GDM1 (cell line): Measurements from ENCODE around the gene PCDHGB4.
"Not testable (repeated sequence)": the region's sequence is repeated elsewhere in the genome, so short reads cannot be mapped to it uniquely, and the experiment has no call there.

Experiments used
- DNase-seq: peaks from one replicate; lab custom pipeline; 2025; lab: John Stamatoyannopoulos, UW

The PCDHGB4 gene

DNA sequence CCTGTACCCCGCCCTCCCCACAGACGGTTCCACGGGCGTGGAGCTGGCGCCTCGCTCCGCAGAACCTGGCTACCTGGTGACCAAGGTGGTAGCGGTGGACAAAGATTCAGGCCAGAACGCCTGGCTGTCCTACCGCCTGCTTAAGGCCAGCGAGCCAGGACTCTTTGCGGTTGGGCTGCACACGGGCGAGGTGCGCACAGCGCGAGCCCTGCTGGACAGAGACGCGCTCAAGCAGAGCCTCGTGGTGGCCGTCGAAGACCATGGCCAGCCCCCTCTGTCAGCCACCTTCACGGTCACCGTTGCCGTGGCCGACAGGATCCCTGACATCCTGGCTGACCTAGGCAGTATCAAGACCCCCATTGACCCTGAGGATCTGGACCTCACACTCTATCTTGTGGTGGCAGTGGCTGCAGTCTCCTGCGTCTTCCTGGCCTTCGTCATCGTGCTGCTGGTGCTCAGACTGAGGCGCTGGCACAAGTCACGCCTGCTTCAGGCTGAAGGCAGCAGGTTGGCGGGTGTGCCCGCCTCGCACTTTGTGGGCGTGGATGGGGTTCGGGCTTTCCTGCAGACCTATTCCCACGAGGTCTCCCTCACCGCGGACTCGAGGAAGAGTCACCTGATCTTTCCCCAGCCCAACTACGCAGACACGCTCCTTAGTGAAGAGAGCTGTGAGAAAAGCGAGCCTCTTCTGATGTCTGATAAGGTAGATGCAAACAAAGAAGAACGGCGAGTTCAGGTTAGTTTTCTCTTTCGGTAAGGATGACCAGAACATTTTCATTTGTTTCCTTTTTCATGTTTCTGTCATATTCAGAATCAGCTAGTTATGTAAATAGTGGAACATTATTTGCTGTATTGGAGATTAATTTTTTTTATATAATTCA is 21.2 kb upstream of the PCDHGB4 start:
- DNase-seq, result no peak

DNA sequence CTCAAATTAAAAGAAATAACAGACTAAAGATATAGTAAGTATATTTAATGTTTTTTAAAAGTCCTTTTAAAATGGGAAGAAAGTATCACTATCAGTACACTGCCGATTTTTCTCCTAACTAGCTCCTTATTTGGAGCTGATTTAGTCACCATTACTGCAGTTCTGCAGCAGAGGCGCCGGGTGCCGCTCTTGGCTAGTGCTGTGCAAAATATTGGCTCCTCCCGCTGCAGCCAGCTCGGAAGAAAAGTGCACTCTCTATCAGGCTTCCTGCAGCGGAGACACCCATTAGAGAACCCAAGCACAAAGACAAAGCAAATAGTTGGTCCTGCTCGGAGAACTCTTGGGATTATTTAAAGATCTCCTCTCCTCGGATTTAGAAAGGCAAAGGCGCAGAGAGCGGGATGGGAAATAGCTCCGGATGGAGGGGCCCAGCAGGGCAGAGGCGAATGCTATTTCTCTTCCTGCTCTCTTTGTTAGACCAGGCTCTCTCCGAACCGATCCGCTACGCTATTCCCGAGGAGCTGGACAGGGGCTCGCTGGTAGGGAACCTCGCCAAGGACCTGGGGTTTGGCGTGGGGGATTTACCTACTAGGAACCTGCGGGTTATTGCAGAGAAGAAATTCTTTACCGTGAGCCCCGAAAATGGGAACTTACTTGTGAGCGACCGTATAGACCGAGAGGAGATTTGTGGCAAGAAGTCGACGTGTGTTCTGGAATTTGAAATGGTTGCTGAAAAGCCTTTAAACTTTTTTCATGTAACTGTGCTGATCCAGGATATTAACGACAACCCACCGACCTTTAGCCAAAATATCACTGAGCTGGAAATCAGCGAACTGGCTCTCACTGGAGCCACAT is 17.3 kb upstream of the PCDHGB4 start, which contains the start of gene PCDHGB3:
PCDHGB3 (plus strand) TSS at position 249 of the 855 bp plus-strand sequence; CDS start at position 402, 153 bp downstream.
- DNase-seq, result no peak

DNA sequence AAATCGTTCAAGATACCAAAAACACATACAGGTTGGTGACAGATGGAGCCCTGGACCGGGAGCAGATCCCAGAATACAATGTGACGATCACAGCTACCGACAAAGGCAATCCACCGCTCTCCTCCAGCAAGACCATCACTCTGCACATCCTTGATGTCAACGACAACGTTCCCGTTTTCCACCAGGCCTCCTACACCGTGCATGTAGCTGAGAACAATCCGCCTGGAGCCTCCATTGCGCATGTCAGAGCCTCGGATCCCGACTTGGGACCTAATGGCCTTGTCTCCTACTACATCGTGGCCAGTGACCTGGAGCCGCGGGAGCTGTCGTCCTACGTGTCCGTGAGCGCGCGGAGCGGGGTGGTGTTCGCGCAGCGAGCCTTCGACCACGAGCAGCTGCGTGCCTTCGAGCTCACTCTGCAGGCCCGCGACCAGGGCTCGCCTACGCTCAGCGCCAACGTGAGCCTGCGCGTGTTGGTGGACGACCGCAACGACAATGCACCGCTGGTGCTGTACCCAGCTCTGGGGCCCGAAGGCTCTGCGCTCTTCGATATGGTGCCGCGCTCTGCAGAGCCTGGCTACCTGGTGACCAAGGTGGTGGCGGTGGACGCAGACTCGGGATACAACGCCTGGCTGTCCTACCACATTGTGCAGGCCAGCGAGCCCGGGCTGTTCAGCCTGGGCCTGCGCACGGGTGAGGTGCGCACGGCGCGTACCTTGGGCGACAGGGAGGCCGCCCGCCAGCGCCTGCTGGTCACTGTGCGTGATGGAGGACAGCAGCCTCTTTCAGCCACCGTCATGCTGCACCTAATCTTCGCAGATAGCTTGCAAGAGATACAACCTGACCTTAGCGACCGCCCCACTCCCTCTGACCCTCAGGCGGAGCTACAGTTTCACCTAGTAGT is 15.7 kb upstream of the PCDHGB4 start:
- DNase-seq, result no peak

DNA sequence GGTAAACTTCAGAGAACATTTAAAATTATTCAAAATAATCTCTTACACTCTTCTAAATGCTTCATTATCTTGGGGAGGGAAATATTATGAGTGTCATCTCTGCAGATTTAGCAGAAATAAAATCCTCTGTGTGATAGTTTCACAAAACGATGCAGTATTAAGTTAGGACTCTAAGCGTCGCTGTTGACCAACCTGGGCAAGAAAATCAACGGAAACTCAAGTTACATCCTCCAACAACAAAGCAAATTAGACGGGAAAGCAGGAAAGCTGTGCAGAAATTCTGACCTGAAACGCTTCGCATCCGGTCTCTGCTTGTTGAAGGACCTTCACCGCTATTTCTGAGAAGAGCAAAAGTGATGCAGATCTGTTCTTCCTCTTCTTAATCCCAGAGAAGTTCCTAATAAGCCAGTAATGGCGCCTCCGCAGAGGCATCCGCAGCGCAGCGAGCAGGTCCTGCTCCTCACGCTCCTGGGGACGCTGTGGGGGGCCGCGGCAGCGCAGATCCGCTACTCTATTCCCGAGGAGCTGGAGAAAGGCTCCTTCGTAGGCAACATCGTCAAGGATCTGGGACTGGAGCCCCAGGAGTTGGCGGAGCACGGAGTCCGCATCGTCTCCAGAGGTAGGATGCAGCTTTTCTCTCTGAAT is 13.7 kb upstream of the PCDHGB4 start, which contains the start of gene PCDHGA6:
PCDHGA6 (plus strand) TSS at position 219 of the 645 bp plus-strand sequence; CDS start at position 412, 193 bp downstream.
- DNase-seq, result no peak

DNA sequence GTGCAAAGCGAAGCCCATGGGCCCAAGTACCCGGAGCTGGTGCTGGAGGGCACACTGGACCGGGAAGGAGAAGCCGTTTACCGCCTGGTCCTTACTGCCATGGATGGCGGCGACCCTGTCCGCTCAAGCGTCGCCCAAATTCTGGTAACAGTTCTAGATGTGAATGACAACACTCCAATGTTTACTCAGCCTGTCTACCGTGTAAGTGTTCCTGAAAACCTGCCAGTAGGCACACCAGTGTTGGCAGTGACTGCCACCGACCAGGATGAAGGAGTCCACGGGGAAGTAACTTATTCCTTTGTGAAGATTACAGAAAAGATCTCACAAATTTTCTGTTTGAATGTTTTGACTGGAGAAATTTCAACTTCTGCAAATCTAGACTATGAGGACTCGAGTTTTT is 12.9 kb upstream of the PCDHGB4 start:
- DNase-seq, result no peak

DNA sequence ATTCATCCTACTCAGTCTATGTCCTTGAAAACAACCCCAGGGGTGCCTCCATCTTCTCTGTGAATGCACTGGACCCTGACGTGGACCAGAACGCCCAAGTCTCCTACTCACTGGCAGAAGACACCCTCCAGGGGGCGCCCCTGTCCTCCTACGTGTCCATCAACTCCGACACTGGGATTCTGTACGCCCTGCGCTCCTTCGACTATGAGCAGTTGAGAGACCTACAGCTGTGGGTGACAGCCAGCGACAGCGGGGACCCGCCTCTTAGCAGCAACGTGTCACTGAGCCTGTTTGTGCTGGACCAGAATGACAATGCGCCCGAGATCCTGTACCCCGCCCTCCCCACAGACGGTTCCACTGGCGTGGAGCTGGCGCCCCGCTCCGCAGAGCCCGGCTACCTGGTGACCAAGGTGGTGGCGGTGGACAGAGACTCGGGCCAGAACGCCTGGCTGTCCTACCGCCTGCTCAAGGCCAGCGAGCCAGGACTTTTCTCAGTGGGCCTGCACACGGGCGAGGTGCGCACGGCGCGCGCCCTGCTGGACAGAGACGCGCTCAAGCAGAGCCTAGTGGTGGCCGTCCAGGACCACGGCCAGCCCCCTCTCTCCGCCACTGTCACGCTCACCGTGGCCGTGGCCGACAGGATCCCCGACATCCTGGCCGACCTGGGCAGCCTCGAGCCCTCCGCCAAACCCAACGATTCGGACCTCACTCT is 11.9 kb upstream of the PCDHGB4 start:
- not testable (repeated sequence) for DNase-seq

DNA sequence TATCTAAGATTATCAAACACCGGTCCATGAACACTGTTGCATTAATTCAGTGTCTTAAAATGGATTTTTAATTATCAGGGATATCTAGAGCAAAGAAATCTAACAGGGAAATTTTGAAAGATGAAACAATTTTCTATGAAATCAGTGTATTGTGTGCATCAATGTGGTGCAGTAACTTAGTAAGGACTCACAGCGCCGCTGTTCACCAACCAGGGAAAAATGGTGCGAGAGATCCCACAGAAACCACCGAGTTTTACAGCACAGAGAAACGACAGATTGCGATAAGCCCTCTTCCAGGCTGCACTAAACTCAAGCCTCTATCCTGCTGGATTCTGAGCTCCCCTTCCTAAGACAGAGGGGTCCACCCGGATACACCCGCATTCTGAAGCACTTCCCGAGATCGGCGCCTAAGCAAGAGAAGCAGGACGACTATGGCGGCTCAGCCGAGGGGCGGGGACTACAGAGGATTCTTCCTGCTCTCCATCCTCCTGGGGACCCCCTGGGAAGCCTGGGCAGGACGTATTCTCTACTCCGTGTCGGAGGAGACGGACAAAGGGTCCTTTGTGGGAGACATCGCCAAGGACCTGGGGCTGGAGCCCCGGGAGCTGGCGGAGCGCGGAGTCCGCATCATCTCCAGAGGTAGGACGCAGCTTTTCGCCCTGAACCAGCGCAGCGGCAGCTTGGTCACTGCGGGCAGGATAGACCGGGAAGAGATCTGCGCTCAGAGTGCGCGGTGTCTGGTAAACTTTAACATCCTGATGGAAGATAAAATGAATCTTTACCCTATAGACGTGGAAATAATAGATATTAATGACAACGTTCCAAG is 4.8 kb upstream of the PCDHGB4 start, which contains the start of gene PCDHGA7:
PCDHGA7 (plus strand) TSS at position 274 of the 826 bp plus-strand sequence; CDS start at position 432, 158 bp downstream.
- DNase-seq, result no peak

DNA sequence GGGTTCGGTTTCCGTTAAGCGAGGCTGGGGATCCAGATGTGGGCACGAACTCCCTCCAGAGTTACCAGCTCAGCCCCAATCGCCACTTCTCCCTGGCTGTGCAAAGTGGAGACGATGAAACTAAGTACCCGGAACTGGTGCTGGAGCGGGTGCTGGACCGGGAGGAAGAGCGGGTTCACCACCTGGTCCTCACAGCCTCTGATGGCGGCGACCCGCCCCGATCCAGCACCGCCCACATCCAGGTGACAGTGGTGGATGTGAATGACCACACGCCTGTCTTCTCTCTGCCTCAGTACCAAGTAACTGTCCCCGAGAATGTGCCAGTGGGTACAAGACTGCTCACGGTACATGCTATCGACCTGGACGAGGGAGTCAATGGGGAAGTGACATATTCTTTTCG is 4.2 kb upstream of the PCDHGB4 start:
- no peak for DNase-seq

DNA sequence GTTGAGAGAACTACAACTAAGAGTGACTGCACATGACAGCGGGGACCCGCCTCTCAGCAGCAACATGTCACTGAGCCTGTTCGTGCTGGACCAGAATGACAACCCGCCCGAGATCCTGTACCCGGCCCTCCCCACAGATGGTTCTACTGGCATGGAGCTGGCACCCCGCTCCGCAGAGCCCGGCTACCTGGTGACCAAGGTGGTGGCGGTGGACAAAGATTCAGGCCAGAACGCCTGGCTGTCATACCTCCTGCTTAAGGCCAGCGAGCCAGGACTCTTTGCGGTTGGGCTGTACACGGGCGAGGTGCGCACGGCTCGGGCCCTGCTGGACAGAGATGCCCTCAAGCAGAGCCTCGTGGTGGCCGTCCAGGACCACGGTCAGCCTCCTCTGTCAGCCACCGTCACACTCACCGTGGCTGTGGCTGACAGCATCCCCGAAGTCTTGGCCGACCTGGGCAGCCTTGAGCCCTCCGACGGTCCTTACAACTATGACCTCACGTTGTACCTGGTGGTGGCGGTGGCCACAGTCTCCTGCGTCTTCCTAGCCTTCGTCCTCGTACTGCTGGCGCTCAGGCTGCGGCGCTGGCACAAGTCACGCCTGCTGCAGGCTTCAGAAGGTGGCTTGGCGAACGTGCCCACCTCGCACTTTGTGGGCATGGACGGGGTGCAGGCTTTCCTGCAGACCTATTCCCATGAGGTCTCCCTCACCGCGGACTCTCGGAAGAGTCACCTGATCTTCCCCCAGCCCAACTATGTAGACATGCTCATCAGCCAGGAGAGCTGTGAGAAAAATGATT is 2.8 kb upstream of the PCDHGB4 start:
- no peak for DNase-seq

DNA sequence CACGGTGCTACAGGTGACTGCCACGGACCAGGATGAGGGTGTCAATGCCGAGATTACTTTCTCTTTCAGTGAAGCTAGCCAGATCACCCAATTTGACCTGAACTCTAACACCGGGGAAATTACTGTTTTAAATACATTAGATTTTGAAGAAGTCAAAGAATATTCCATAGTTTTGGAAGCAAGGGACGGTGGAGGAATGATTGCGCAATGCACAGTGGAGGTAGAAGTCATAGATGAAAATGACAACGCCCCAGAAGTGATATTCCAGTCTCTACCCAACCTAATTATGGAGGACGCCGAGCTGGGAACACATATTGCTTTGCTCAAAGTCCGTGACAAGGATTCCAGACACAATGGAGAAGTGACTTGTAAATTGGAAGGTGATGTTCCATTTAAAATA is 1.2 kb downstream of the PCDHGB4 start:
- DNase-seq, result no peak

DNA sequence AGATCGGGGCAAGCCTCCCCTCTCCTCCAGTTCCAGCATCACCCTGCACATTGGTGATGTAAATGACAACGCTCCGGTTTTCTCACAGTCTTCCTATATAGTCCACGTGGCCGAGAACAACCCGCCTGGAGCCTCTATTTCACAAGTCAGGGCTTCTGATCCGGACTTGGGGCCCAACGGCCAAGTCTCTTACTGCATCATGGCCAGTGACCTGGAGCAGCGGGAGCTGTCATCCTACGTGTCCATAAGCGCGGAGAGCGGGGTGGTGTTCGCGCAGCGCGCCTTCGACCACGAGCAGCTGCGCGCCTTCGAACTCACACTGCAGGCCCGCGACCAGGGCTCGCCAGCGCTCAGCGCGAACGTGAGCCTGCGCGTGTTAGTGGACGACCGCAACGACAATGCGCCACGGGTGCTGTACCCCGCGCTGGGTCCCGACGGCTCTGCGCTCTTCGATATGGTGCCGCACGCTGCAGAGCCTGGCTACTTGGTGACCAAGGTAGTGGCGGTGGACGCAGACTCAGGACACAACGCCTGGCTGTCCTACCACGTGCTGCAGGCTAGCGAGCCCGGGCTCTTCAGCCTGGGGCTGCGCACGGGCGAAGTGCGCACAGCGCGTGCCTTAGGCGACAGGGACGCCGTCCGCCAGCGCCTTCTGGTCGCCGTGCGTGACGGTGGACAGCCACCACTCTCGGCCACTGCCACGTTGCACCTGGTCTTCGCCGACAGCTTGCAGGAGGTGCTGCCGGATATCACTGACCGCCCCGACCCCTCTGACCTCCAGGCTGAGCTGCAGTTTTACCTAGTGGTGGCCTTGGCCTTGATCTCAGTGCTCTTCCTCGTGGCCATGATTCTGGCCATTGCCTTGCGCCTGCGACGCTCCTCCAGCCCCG is 1.9 kb downstream of the PCDHGB4 start:
- no peak for DNase-seq

DNA sequence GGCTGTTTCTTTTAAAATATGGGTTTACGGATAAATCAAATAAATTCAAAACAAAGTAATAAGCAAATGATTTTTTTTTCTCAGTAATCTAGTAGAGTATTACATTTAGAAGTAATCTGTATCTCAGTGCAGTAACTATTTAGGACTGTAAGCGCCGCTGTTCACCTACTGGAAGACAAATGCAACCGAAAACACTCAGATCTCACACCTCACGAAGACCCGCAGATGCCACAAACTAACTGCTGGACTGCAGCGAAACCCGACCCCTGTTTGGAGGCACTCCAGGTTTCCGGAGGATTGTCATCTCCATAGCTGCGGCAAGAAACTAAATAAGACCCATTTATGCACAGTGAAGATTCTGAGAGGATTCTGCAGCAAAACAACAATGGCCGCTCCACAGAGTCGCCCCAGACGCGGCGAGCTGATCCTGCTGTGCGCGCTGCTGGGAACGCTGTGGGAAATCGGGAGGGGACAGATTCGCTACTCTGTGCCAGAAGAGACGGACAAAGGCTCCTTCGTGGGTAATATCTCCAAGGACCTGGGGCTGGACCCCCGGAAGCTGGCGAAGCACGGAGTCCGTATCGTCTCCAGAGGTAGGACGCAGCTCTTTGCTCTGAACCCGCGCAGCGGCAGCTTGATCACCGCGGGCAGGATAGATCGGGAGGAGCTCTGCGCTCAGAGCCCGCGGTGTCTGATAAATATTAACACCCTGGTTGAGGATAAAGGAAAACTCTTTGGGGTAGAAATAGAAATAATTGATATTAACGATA is 5.1 kb downstream of the PCDHGB4 start, which contains the start of gene PCDHGA8:
PCDHGA8 (plus strand) TSS at position 205 of the 770 bp plus-strand sequence; CDS start at position 386, 181 bp downstream.
- DNase-seq, result no peak

DNA sequence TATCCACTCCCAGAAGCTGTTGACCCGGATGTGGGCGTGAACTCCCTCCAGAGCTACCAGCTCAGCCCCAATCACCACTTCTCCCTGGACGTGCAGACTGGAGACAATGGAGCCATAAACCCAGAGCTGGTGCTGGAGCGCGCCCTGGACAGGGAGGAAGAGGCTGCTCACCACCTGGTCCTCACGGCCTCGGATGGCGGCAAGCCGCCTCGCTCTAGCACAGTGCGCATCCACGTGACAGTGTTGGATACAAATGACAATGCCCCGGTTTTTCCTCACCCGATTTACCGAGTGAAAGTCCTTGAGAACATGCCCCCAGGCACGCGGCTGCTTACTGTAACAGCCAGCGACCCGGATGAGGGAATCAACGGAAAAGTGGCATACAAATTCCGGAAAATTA is 5.8 kb downstream of the PCDHGB4 start:
- DNase-seq, result no peak

DNA sequence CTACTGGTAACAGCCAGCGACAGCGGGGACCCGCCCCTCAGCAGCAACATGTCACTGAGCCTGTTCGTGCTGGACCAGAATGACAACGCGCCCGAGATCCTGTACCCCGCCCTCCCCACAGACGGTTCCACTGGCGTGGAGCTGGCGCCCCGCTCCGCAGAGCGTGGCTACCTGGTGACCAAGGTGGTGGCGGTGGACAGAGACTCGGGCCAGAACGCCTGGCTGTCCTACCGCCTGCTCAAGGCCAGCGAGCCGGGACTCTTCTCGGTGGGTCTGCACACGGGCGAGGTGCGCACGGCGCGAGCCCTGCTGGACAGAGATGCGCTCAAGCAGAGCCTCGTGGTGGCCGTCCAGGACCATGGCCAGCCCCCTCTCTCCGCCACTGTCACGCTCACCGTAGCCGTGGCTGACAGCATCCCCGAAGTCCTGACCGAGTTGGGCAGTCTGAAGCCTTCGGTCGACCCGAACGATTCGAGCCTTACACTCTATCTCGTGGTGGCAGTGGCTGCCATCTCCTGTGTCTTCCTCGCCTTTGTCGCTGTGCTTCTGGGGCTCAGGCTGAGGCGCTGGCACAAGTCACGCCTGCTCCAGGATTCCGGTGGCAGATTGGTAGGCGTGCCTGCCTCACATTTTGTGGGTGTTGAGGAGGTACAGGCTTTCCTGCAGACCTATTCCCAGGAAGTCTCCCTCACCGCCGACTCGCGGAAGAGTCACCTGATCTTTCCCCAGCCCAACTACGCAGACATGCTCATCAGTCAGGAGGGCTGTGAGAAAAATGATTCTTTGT is 7.1 kb downstream of the PCDHGB4 start:
- DNase-seq, result not testable (repeated sequence)

DNA sequence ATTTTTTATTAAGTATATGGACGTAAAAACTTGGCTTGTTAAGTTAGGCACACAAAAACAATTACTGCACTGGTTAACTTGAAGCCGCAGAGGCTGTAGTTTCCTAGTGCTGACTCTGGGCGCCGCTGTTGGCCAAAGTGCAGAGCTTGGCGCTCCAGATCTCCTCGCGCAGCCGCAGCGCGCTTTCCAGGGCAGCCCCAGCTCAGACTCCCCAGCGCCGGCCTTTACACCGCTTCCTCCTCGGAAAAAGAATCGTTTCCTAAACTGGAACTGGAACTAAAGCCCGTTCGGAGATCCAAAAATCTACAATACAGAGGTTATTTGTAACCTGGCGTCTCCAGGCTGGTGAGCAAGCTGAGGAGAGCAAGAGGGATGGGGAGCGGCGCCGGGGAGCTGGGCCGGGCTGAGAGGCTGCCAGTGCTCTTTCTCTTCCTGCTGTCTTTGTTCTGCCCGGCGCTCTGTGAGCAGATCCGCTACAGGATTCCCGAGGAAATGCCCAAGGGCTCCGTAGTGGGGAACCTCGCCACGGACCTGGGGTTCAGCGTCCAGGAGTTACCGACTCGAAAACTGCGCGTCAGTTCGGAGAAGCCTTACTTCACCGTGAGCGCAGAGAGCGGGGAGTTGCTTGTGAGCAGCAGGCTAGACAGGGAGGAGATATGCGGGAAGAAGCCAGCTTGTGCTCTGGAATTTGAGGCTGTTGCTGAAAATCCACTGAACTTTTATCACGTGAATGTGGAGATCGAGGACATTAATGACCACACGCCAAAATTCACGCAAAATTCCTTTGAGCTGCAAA is 10.5 kb downstream of the PCDHGB4 start, which contains the start of gene PCDHGB5:
PCDHGB5 (plus strand) TSS at position 192 of the 796 bp plus-strand sequence; CDS start at position 373, 181 bp downstream.
- not testable (repeated sequence) for DNase-seq
